ENCODE results near the gene NTN4.

DNA sequence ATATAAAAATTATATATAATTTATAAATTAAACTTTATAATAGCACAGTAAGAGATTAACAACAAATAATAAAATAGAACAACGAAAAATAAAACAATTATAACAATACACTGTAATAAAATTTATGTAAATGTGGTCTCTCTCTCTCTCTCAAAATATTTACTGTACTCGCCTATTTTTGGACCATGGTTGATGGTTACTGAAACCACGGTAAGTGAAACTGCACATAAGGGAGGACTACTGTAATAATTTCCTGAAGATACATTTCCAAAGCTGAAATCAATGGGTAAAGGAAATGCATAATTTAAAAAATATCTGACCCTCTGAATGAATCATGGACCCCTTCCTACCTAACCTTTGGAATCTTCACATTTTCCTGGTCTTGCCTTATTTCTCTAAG, 48.9 kb downstream of the NTN4 start:
- no peak for TF ChIP-seq POLR2A (IDR thresholded peaks at IDR 0.05)
- no peak for TF ChIP-seq CTCF (IDR thresholded peaks at IDR 0.05)
- TF ChIP-seq EP300 (IDR thresholded peaks at IDR 0.05) = no peak

Measured in ovary (tissue), 3 donors.